ENCODE data around the gene CLTCL1.

Gene CLTCL1

DNA sequence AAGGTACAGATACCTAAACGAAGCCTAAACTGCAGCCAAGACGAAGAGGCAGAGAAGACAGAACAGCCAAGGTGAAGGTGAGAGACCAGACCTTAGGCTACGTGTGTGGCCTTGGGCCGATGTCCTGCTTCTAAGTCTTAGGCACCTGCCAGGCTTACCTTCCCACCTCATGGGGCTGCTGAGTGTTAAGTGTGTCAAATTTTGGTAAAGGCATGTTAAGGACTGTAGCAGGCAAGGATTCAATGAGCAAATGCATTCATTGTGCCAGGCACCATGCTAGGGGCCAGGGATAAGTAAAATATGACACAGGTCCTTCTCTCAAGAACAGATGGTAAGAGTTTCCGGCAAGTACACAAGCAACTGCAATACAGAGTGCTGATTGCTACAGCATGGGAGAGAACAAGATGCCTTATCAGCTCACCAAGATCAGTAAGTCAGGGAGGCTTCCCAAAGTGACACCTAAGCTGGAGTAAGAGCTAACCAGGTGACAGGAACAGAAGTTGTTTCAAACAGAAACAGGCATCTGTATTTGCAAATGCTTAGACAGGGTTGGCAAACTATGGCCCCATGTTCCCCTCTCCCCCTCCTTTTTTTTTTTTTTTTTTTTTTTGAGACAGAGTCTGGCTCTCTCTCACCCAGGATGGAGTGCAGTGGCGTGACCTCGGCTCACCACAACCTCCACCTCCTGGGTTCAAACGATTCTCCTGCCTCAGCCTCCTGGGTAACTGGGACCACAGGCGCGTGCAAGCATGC, 46.7 kb downstream of the CLTCL1 start:
- DNase-seq: no peak

GRCh38 chr22:19242699-19243098, 48.8 kb downstream of the CLTCL1 start:
- DNase-seq: no peak

- no peak for DNase-seq
These were observed 50.0 kb downstream of the CLTCL1 start for GRCh38 chr22:19241593-19241906.

- DNase-seq: no peak
These were observed 50.5 kb downstream of the CLTCL1 start for GRCh38 chr22:19240813-19241592.

- DNase-seq: no peak
These were observed 52.1 kb downstream of the CLTCL1 start for GRCh38 chr22:19239464-19239863.

DNA sequence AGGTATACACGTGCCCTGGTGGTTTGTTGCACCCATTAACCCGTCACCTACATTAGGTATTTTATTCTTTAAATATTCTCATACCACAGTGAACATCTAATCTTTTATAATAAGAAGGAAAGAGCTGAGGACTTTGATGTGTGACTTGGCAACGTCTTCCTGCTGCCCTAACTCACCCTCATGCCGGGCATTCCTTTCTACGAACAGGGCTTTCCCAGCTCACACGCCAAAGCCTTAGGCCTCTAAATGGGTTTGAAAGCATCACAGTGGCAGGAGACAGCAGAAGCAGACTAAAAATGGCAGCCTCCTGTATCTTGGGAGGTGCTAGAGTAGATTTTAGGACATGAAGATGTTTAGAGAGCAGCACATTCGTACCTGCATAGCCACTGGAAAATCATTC, 52.6 kb downstream of the CLTCL1 start:
- no peak for DNase-seq

- no peak for DNase-seq
These were observed 55.6 kb downstream of the CLTCL1 start for GRCh38 chr22:19235874-19236273.

GRCh38 chr22:19234126-19234896, 57.2 kb downstream of the CLTCL1 start:
- DNase-seq: no peak

DNA sequence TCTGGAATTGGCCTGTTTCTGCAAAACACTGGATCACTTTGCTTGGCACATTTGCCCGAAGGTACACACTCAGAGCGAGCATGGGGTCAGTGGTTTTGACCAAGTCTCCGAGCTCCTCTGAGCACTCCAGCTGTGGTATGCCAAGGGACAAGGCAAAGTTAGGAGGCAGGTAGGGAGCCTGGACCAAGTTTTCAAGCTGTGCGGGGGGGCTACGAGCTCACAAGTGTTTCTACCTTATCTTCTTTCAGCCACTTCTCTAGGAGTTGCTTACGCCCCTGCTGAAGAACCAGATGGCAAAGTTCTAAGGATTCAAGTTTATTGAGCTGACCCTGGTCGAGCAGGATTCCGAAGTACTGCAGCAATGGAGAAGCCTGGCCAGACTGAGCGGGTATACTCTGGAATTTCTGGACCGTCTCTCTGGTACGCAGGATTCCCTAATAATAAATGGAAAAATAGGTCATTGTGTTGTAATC, 58.3 kb downstream of the CLTCL1 start:
- DNase-seq: no peak

- no peak for DNase-seq
These were observed 58.9 kb downstream of the CLTCL1 start for GRCh38 chr22:19232623-19233022.

DNA sequence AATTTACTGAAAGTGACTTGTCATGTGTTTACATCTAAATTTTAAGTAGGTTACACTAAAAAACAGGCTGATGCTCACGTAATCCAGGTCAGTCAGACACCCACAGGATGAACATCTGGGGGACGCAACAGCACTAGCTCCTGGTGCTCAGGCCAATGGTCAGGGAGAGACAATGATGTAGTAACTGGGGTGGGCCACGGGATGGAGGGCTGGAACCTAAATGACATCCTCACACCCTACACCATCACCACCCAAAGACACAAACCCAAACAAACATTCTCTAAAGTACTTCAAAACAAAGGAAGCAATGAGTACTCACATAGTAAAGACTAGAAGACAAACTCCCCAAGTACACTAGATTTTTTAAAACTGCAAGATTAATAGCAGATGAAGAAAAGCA, 59.5 kb downstream of the CLTCL1 start:
- DNase-seq: no peak

DNA sequence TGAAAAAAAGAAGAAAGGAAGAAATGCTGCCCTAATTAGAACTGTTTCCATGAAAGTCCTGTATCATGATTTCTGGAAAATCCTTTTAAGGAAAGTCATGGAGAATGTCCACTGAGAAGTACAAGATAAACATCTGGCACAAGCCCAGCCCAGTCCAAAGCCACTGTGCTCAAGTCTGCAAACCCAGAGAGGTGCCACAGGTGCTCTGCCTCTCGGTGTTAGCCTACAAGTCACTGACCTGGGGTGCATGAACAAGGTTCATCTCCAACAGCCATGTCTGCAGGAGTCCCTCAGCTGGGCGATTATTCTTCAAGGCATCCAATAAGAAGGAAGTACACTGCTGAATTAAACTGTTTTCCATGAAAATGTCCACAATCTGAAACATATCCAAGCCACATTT, 61.9 kb downstream of the CLTCL1 start:
- DNase-seq: no peak

GRCh38 chr22:19228179-19228578, 63.3 kb downstream of the CLTCL1 start:
- DNase-seq: no peak

GRCh38 chr22:19226428-19226827, 65.1 kb downstream of the CLTCL1 start:
- no peak for DNase-seq

DNA sequence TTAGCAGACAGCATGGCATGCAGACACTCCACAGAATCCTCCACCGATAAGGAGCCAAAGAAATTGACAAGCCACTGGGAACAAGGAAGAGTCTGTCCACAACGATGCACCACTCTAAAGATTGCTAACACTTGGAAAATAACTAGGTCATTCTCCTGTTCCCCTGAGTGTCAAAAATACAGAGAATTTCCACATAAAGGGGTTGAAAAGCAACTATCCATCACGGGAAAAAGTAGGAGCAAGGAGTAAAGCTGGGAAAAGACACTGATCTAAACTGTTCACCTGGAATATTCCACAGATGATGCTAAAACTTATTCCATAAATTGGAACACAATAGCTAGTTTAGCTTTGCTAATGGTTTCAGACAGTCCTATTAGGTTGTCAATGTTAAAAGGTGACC, 66.0 kb downstream of the CLTCL1 start:
- no peak for DNase-seq

- no peak for DNase-seq
These were observed 66.5 kb downstream of the CLTCL1 start for GRCh38 chr22:19224985-19225384.

- no peak for DNase-seq
These were observed 67.0 kb downstream of the CLTCL1 start for GRCh38 chr22:19224557-19224956.

GRCh38 chr22:19223617-19224016, 67.9 kb downstream of the CLTCL1 start:
- DNase-seq: no peak

DNA sequence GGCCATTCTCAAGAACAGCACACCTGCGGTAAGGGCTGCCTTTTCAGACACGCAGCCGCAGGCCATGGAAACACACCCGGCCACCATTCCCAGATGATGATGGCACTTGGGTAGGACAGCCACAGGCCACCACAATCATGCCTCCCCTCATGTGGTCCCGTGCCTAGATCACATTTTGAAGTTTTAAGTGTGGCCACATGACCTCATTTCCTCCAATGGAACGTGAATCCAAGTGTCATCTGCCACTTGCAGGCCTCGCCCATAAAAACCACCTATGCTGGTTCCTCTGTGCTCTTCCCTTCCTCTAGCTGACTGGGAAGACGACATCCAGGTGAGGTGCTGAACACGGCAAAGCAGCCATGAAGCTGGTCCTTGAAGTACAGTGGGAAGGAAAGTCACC, 68.4 kb downstream of the CLTCL1 start:
- DNase-seq: no peak

- DNase-seq: no peak
These were observed 69.1 kb downstream of the CLTCL1 start for GRCh38 chr22:19222242-19223005.

DNA sequence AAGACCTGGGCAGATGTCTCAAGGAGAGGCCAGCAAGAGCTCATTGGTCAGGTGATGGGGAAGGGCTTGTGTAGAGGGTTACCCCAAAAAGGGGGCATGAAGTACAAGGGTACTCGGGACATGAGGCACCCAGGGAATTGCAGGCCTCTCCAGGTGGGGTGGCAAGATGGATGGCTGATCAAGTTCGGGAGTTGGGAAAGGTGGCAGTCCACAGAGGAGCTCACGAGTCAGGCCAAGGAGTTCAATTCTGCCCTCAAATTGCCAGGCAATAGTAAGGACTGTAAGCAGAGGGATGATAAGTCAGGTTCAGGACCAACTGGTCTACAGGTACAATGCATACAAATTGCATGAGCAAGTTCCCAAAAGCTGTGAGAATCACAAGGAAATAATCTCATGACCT, 70.7 kb downstream of the CLTCL1 start:
- no peak for DNase-seq

DNA sequence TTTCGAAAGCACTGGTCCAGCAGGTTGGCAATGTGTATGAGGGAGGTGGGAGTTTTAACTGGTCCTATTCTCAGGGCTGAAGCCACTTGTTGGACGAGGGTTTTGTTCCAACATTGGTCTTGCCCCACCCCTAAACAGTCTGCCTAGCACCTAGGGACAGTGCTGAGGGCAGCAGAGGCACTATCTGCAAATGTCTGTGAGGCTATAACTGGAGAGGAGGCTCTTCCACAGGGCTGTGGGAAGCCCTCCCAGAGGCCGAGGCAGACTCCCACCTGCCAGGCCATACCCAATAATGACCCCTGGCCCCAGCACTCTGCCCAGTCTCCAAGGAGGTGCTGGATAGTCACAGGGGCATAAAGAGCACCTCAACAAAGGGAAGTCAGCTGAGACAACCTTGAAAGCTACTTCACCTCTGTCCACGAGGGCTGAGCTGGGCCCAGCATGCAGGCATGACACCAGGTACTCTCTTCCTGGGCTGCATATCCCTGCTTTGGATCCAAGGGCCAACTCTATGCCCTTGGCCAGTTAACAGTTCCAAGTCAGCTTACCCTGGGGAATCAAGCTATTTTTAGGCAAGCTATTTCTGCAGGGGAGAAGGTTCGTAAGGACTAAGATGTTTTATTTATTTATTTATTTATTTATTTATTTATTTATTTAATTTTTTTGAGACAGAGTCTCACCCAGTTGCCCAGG, 72.8 kb downstream of the CLTCL1 start:
- DNase-seq: no peak

All from activated CD8-positive, alpha-beta memory T cell treated with anti-CD3 and anti-CD28 coated beads, Interleukin-2, amount 50 U/mL, for 4 hours (primary cell).